Caco-2 (cell line): ENCODE results near the gene HBA1. TPM values are rescaled to one million over a fixed set of nuclear protein-coding genes. Genes with fewer than 3 reads are reported as not detected.
"Not testable (repeated sequence)": the region's sequence is repeated elsewhere in the genome, so short reads cannot be mapped to it uniquely, and the experiment has no call there.

Experiments used
- Bru-seq: library from RNA; stranded (reverse); fragments of 400-500 nt; gene quantifications from one replicate; lab custom pipeline; 2021; lab: Mats Ljungman, UMichigan
- BruChase-seq, 2 experiments: library from RNA; stranded (reverse); fragments of 400-500 nt; gene quantifications; one replicate each; lab custom pipeline; 2021; lab: Mats Ljungman, UMichigan
- BruUV-seq: library from RNA; stranded (reverse); fragments of 400-500 nt; replicated peaks from 2 replicates; lab custom pipeline; 2021; lab: Mats Ljungman, UMichigan
- CTCF ChIA-PET: fragments of 300-600 bp; sonication (Branson Sonifier 250); formaldehyde crosslinking; loops from one replicate; lab custom pipeline; 2022; ENCODE audit warnings: antibody characterized with exemption; lab: Charles Lee
- POLR2A ChIA-PET: fragments of 300-600 bp; sonication (Branson Sonifier 250); formaldehyde crosslinking; loops from one replicate; lab custom pipeline; 2022; ENCODE audit warnings: antibody characterized with exemption; lab: Charles Lee
- DNase-seq, 2 experiments: peaks; one replicate each; pipeline versions ENCODE4 v3.0.0 to v3.0.0-alpha.2; 2020 to 2022
- H3K27me3 ChIP-seq: replicated peaks from 2 replicates; pipeline ENCODE4 v1.6.0; 2011; ENCODE audit warnings: low read length; ENCODE audit not compliant: control insufficient read depth, insufficient read depth
- H3K36me3 ChIP-seq: 2 replicates; pipeline ENCODE4 v1.5.1; 2011; ENCODE audit warnings: low read length; ENCODE audit not compliant: control insufficient read depth, insufficient read depth
- H3K4me1 ChIP-seq: fragments of 250-450 bp; sonication (Bioruptor Pico); 2 replicates; pipeline ENCODE4 v1.5.1; 2020; ENCODE audit warnings: mild to moderate bottlenecking
- H3K4me3 ChIP-seq: 2 replicates; pipeline ENCODE4 v1.5.1; 2011; ENCODE audit warnings: low read depth, mild to moderate bottlenecking, control low read depth, low read length
- H3K9me3 ChIP-seq: fragments of 250-450 bp; sonication (Bioruptor Pico); 2 replicates; pipeline ENCODE4 v1.5.1; 2020; ENCODE audit warnings: mild to moderate bottlenecking, moderate library complexity
- H3K27ac Mint-ChIP-seq: one replicate; pipeline ENCODE4 v1.8.0; 2022; ENCODE audit warnings: mixed read lengths; ENCODE audit not compliant: unreplicated experiment
- H3K27me3 Mint-ChIP-seq: one replicate; pipeline ENCODE4 v1.8.0; 2022; ENCODE audit warnings: mixed read lengths; ENCODE audit not compliant: insufficient read depth, unreplicated experiment
- H3K36me3 Mint-ChIP-seq: one replicate; pipeline ENCODE4 v1.8.0; 2022; ENCODE audit warnings: mild to moderate bottlenecking, mixed read lengths; ENCODE audit not compliant: insufficient read depth, unreplicated experiment
- H3K4me1 Mint-ChIP-seq: one replicate; pipeline ENCODE4 v1.8.0; 2022; ENCODE audit warnings: low read depth, mixed read lengths; ENCODE audit not compliant: unreplicated experiment
- H3K4me3 Mint-ChIP-seq: one replicate; pipeline ENCODE4 v1.8.0; 2022; ENCODE audit warnings: mild to moderate bottlenecking, moderate library complexity, mixed read lengths; ENCODE audit not compliant: unreplicated experiment
- H3K9me3 Mint-ChIP-seq: one replicate; pipeline ENCODE4 v1.8.0; 2022; ENCODE audit warnings: mixed read lengths; ENCODE audit not compliant: unreplicated experiment
- CTCF ChIP-seq, 2 experiments: fragments of 200-600 bp in 1 of 2; IDR thresholded peaks; 1 replicate in 1 of 2; 2 replicates in 1 of 2; pipeline versions ENCODE4 v1.5.1 to v1.8.0; 2011 to 2022; ENCODE audit warnings: antibody characterized with exemption in 1 of 2, control low read depth in 1 of 2, inconsistent platforms in 1 of 2, low read depth in 1 of 2, low read length in 1 of 2, mild to moderate bottlenecking in 1 of 2, moderate library complexity in 1 of 2; ENCODE audit not compliant: insufficient read depth in 1 of 2, severe bottlenecking in 1 of 2, unreplicated experiment in 1 of 2
- intact Hi-C: fragments of 100-400 bp; cut with micrococcal nuclease; formaldehyde crosslinking; loops from one replicate; pipeline ENCODE4 v1.10.0; 2022; ENCODE audit not compliant: unreplicated experiment
- long read RNA-seq: library from polyadenylated mRNA; stranded (forward); transcript quantifications from one replicate; pipeline ENCODE4 v2.0.0, GENCODE V29; 2022
- total RNA-seq: library from RNA; stranded (reverse); gene quantifications from 2 replicates; pipeline ENCODE4 v1.2.3, GENCODE V29; 2022

Gene HBA1
- total RNA-seq (3.6 and 8.6 TPM in 2 replicates), Bru-seq, nascent RNA (percentile 23 among the genes with signal in this experiment), BruChase-seq, experiment 1, labeled RNA remaining after a 2-hour chase (not detected), BruChase-seq, experiment 2, labeled RNA remaining after a 6-hour chase (percentile 27 among the genes with signal in this experiment)
- long read RNA-seq, partial matches to known transcripts = 0 of 2 reads
- long read RNA-seq, other reads (novel, unspliced or antisense) = 0 of 2 reads

- H3K27me3 ChIP-seq, H3K9me3 ChIP-seq, H3K9me3 Mint-ChIP-seq, H3K36me3 Mint-ChIP-seq, DNase-seq, H3K4me1 ChIP-seq, H3K27ac Mint-ChIP-seq, H3K36me3 ChIP-seq, H3K4me1 Mint-ChIP-seq, intact Hi-C loops, CTCF ChIA-PET, BruUV-seq, POLR2A ChIA-PET: not testable (repeated sequence)
- H3K4me3 Mint-ChIP-seq = peak within 1 kb of the TSS; percentile 53
- peak within 1 kb of the TSS; percentile 19 for H3K4me3 ChIP-seq
- H3K27me3 Mint-ChIP-seq = peaks cover 13% of the 10 kb centered on the region
These were observed at the start of gene HBA1 for GRCh38 chr16:176477-177382. Gene HBA1, plus strand, starts transcription at chr16:176680. Its CDS starts 37 bp downstream, at chr16:176717.

GRCh38 chr16:129075-129474, 47.4 kb upstream of the HBA1 start:
- intact Hi-C loops = no loop called here
- no TSS peak for BruUV-seq
- H3K27me3 Mint-ChIP-seq = no peaks in the 10 kb centered on the region
- POLR2A ChIA-PET = no interaction called here
- no peaks in the 10 kb centered on the region for H3K9me3 ChIP-seq
- no peaks in the 10 kb centered on the region for H3K9me3 Mint-ChIP-seq
- no peak for TF ChIP-seq CTCF (IDR thresholded peaks at IDR 0.05; ENCODE audit: insufficient read depth in 1 of 2, low read depth in 1 of 2, low read length in 1 of 2, severe bottlenecking in 1 of 2, unreplicated experiment in 1 of 2)
- no peaks in the 10 kb centered on the region for H3K27me3 ChIP-seq
- no peaks in the 10 kb centered on the region for H3K4me1 Mint-ChIP-seq
- H3K4me1 ChIP-seq = no peaks in the 10 kb centered on the region
- no peaks in the 10 kb centered on the region for H3K36me3 Mint-ChIP-seq
- no peaks in the 10 kb centered on the region for H3K36me3 ChIP-seq
- no peak overlapping the region for H3K4me3 Mint-ChIP-seq
- no peak for DNase-seq
- no peak overlapping the region for H3K4me3 ChIP-seq
- H3K27ac Mint-ChIP-seq = no peak overlapping the region
- CTCF ChIA-PET = no interaction called here

- Histone ChIP-seq H3K4me1 (no peaks in the 10 kb centered on the region), H3K9me3 (no peaks in the 10 kb centered on the region), H3K36me3 (no peaks in the 10 kb centered on the region), H3K4me3 (no peak overlapping the region), H3K27me3 (no peaks in the 10 kb centered on the region)
- no TSS peak for BruUV-seq
- Mint-ChIP-seq H3K36me3 (no peaks in the 10 kb centered on the region), H3K4me3 (no peak overlapping the region), H3K27ac (no peak overlapping the region), H3K27me3 (no peaks in the 10 kb centered on the region), H3K9me3 (no peaks in the 10 kb centered on the region), H3K4me1 (no peaks in the 10 kb centered on the region)
- CTCF ChIA-PET = no interaction called here
- intact Hi-C loops = no loop called here
- POLR2A ChIA-PET = no interaction called here
- TF ChIP-seq CTCF (IDR thresholded peaks at IDR 0.05; ENCODE audit: insufficient read depth in 1 of 2, low read depth in 1 of 2, low read length in 1 of 2, severe bottlenecking in 1 of 2, unreplicated experiment in 1 of 2) = no peak
- no peak for DNase-seq
These were observed 45.8 kb upstream of the HBA1 start for GRCh38 chr16:130533-131173.
